GM18508 (cell line): Measurements from ENCODE around the gene MAP3K4.
"Not testable (repeated sequence)": the region's sequence is repeated elsewhere in the genome, so short reads cannot be mapped to it uniquely, and the experiment has no call there.

Experiments used
- ATAC-seq: cut with Tn5 transposase; IDR thresholded peaks from one replicate; pipeline ENCODE4 v1.9.1; 2021; ENCODE audit warnings: moderate number of reproducible peaks; ENCODE audit not compliant: insufficient read depth, unreplicated experiment

Gene MAP3K4

GRCh38 chr6:161111261-161111660, 119.7 kb downstream of the MAP3K4 start:
- no peak for ATAC-seq

- ATAC-seq, result no peak
These were observed 123.9 kb downstream of the MAP3K4 start for GRCh38 chr6:161115468-161115867.

- no peak for ATAC-seq
These were observed 125.0 kb downstream of the MAP3K4 start for GRCh38 chr6:161116554-161116953.

- ATAC-seq, result no peak
These were observed 125.7 kb downstream of the MAP3K4 start for GRCh38 chr6:161117308-161117707.

- no peak for ATAC-seq
These were observed 126.4 kb downstream of the MAP3K4 start for GRCh38 chr6:161117942-161118341.

- ATAC-seq, result not testable (repeated sequence)
These were observed 131.8 kb downstream of the MAP3K4 start for GRCh38 chr6:161123319-161123718.

- no peak for ATAC-seq
These were observed 134.0 kb downstream of the MAP3K4 start for GRCh38 chr6:161125591-161125990.

- ATAC-seq, result no peak
These were observed 135.6 kb downstream of the MAP3K4 start for GRCh38 chr6:161127071-161127740.

GRCh38 chr6:161128230-161128629, 136.7 kb downstream of the MAP3K4 start:
- no peak for ATAC-seq

GRCh38 chr6:161128680-161129196, 137.2 kb downstream of the MAP3K4 start:
- no peak for ATAC-seq

GRCh38 chr6:161130541-161130940, 139.0 kb downstream of the MAP3K4 start:
- ATAC-seq, result no peak

- no peak for ATAC-seq
These were observed 139.6 kb downstream of the MAP3K4 start for GRCh38 chr6:161130967-161131766.

- ATAC-seq, result no peak
These were observed 140.8 kb downstream of the MAP3K4 start for GRCh38 chr6:161132384-161132783.

GRCh38 chr6:161133963-161134362, 142.4 kb downstream of the MAP3K4 start:
- ATAC-seq, result no peak

- ATAC-seq, result no peak
These were observed 143.2 kb downstream of the MAP3K4 start for GRCh38 chr6:161134550-161135298.

GRCh38 chr6:161135695-161136591, 144.4 kb downstream of the MAP3K4 start:
- peak; percentile 35 for ATAC-seq

- ATAC-seq, result no peak
These were observed 145.1 kb downstream of the MAP3K4 start for GRCh38 chr6:161136655-161137054.

GRCh38 chr6:161137320-161137719, 145.8 kb downstream of the MAP3K4 start:
- ATAC-seq, result no peak

- ATAC-seq, result no peak
These were observed 146.4 kb downstream of the MAP3K4 start for GRCh38 chr6:161137839-161138542.
